H1 (cell line): ENCODE data around the gene CXCL6. TPM values are rescaled to one million over a fixed set of nuclear protein-coding genes. Genes with fewer than 3 reads are reported as not detected.

Experiments
- CHD7 ChIP-seq: fragments of 300-600 bp; sonication (generic); IDR thresholded peaks from 2 replicates; pipeline ENCODE4 v1.7.1; 2012; ENCODE audit warnings: low read length, moderate library complexity, mild to moderate bottlenecking, inconsistent platforms; ENCODE audit not compliant: insufficient replicate concordance
- TAF1 ChIP-seq: IDR thresholded peaks from 2 replicates; pipeline ENCODE4 v1.6.1; 2011; ENCODE audit warnings: mild to moderate bottlenecking, low read depth, low read length
- polyA plus RNA-seq, 7 experiments: library from polyadenylated mRNA; depleted of rRNA in 3 of 7; stranded (reverse) in 5 of 7; unstranded in 2 of 7; fragments of >200 nt in 5 of 7; fragments of 200-250 nt in 2 of 7; gene quantifications; 1 replicate in 5 of 7; 2 replicates in 1 of 7; 4 replicates in 1 of 7; pipeline versions ENCODE4 v1.2.1 to v1.2.3, GENCODE V29; 2011 to 2013; ENCODE audit warnings: missing spikeins in 2 of 7, mixed read lengths in 2 of 7
- total RNA-seq: library from RNA; stranded (reverse); fragmentation: NEBNext Ultra II Directional; extraction: Animal tissue kit (Norgen Biotek cat#: 25700); gene quantifications from 2 replicates; pipeline ENCODE4 v1.2.1, GENCODE V29; 2021

Gene CXCL6
- total and polyA plus RNA-seq, 2 of the 8 experiments (the other 6 are each of a cell fraction or from before 2014, with no cell fraction given) = 6.3 to 8.0 TPM

GRCh38 chr4:73872316-73873108, 36.0 kb downstream of the CXCL6 start (continued):
- TF ChIP-seq CHD7 (no peak), TAF1 (no peak)
